Measurements from ENCODE around the gene DIS3L2. TPM values are rescaled to one million over a fixed set of nuclear protein-coding genes. Genes with fewer than 3 reads are reported as not detected.

DIS3L2 gene
- total RNA-seq, 1 experiment from 2014 or later: 28.5 TPM

DNA sequence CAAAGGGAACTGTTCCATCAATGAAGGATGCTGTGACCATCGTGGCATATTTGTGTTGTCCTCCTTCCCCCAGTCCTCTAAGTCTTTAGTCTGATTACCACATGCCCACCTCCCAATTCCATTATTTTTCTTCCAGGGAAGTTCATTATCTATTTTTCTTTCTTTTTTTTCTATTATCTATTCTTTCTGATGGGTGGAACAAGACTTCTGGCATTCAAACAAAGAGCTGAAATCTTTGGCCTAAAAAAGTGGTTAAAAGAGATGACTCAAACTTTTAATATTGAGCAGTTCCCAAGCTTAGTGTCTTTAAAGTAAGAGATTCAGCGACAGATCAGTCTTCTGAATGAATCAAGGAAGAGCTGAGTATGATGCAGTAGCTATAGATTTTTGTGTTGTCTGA, 66.6 kb downstream of the DIS3L2 start:
- H3K27ac Mint-ChIP-seq: no peak overlapping the region
- ChIA-PET POLR2A (no interaction called here), CTCF (interaction anchor here (1.4 kb wide), 1 partner anchor 98 kb away, joined by 7 read pairs; no protein-coding TSS in a partner anchor)
- no peak overlapping the region for H3K4me3 Mint-ChIP-seq
- 0 out of 2 replicates have a peak, but pooled peaks cover 3% of the 10 kb centered on the region for H3K9me3 Mint-ChIP-seq
- DNase-seq (ENCODE audit: low spot score) (no peak), ATAC-seq (no peak)
- H3K36me3 Mint-ChIP-seq: peaks cover 9% of the 10 kb centered on the region
- H3K27me3 Mint-ChIP-seq (ENCODE audit: low read depth): no peaks in the 10 kb centered on the region
- peaks cover 7% of the 10 kb centered on the region for H3K4me1 Mint-ChIP-seq
- TF ChIP-seq ATF1 (CRISPR knock-in tag; IDR thresholded peaks at IDR 0.05) (no peak), TEAD4 (CRISPR knock-in tag; IDR thresholded peaks at IDR 0.05) (no peak), JUN (CRISPR knock-in tag; IDR thresholded peaks at IDR 0.05) (no peak), FOXK1 (CRISPR knock-in tag; IDR thresholded peaks at IDR 0.05) (no peak), SOX15 (CRISPR knock-in tag; IDR thresholded peaks at IDR 0.05) (no peak), ZNF396 (CRISPR knock-in tag; IDR thresholded peaks at IDR 0.05; ENCODE audit: borderline replicate concordance) (no peak)
- TF ChIP-seq, protein P1, sequence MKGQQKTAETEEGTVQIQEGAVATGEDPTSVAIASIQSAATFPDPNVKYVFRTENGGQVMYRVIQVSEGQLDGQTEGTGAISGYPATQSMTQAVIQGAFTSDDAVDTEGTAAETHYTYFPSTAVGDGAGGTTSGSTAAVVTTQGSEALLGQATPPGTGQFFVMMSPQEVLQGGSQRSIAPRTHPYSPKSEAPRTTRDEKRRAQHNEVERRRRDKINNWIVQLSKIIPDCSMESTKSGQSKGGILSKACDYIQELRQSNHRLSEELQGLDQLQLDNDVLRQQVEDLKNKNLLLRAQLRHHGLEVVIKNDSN (CRISPR knock-in tag; IDR thresholded peaks at IDR 0.05): no peak
- TF ChIP-seq, protein P2, sequence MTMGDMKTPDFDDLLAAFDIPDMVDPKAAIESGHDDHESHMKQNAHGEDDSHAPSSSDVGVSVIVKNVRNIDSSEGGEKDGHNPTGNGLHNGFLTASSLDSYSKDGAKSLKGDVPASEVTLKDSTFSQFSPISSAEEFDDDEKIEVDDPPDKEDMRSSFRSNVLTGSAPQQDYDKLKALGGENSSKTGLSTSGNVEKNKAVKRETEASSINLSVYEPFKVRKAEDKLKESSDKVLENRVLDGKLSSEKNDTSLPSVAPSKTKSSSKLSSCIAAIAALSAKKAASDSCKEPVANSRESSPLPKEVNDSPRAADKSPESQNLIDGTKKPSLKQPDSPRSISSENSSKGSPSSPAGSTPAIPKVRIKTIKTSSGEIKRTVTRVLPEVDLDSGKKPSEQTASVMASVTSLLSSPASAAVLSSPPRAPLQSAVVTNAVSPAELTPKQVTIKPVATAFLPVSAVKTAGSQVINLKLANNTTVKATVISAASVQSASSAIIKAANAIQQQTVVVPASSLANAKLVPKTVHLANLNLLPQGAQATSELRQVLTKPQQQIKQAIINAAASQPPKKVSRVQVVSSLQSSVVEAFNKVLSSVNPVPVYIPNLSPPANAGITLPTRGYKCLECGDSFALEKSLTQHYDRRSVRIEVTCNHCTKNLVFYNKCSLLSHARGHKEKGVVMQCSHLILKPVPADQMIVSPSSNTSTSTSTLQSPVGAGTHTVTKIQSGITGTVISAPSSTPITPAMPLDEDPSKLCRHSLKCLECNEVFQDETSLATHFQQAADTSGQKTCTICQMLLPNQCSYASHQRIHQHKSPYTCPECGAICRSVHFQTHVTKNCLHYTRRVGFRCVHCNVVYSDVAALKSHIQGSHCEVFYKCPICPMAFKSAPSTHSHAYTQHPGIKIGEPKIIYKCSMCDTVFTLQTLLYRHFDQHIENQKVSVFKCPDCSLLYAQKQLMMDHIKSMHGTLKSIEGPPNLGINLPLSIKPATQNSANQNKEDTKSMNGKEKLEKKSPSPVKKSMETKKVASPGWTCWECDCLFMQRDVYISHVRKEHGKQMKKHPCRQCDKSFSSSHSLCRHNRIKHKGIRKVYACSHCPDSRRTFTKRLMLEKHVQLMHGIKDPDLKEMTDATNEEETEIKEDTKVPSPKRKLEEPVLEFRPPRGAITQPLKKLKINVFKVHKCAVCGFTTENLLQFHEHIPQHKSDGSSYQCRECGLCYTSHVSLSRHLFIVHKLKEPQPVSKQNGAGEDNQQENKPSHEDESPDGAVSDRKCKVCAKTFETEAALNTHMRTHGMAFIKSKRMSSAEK (CRISPR knock-in tag; IDR thresholded peaks at IDR 0.05; ENCODE audit: borderline replicate concordance): no peak
- TF ChIP-seq, protein P3, sequence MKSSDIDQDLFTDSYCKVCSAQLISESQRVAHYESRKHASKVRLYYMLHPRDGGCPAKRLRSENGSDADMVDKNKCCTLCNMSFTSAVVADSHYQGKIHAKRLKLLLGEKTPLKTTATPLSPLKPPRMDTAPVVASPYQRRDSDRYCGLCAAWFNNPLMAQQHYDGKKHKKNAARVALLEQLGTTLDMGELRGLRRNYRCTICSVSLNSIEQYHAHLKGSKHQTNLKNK (CRISPR knock-in tag; IDR thresholded peaks at IDR 0.05): no peak
- TF ChIP-seq, protein P4, sequence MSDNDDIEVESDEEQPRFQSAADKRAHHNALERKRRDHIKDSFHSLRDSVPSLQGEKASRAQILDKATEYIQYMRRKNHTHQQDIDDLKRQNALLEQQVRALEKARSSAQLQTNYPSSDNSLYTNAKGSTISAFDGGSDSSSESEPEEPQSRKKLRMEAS (CRISPR knock-in tag; IDR thresholded peaks at IDR 0.05): no peak
- TF ChIP-seq, protein P5, sequence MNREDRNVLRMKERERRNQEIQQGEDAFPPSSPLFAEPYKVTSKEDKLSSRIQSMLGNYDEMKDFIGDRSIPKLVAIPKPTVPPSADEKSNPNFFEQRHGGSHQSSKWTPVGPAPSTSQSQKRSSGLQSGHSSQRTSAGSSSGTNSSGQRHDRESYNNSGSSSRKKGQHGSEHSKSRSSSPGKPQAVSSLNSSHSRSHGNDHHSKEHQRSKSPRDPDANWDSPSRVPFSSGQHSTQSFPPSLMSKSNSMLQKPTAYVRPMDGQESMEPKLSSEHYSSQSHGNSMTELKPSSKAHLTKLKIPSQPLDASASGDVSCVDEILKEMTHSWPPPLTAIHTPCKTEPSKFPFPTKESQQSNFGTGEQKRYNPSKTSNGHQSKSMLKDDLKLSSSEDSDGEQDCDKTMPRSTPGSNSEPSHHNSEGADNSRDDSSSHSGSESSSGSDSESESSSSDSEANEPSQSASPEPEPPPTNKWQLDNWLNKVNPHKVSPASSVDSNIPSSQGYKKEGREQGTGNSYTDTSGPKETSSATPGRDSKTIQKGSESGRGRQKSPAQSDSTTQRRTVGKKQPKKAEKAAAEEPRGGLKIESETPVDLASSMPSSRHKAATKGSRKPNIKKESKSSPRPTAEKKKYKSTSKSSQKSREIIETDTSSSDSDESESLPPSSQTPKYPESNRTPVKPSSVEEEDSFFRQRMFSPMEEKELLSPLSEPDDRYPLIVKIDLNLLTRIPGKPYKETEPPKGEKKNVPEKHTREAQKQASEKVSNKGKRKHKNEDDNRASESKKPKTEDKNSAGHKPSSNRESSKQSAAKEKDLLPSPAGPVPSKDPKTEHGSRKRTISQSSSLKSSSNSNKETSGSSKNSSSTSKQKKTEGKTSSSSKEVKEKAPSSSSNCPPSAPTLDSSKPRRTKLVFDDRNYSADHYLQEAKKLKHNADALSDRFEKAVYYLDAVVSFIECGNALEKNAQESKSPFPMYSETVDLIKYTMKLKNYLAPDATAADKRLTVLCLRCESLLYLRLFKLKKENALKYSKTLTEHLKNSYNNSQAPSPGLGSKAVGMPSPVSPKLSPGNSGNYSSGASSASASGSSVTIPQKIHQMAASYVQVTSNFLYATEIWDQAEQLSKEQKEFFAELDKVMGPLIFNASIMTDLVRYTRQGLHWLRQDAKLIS (CRISPR knock-in tag; IDR thresholded peaks at IDR 0.05; ENCODE audit: borderline replicate concordance): no peak
- TF ChIP-seq, protein P6, sequence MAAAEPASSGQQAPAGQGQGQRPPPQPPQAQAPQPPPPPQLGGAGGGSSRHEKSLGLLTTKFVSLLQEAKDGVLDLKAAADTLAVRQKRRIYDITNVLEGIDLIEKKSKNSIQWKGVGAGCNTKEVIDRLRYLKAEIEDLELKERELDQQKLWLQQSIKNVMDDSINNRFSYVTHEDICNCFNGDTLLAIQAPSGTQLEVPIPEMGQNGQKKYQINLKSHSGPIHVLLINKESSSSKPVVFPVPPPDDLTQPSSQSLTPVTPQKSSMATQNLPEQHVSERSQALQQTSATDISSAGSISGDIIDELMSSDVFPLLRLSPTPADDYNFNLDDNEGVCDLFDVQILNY (CRISPR knock-in tag; IDR thresholded peaks at IDR 0.05): no peak
- TF ChIP-seq, protein P7, sequence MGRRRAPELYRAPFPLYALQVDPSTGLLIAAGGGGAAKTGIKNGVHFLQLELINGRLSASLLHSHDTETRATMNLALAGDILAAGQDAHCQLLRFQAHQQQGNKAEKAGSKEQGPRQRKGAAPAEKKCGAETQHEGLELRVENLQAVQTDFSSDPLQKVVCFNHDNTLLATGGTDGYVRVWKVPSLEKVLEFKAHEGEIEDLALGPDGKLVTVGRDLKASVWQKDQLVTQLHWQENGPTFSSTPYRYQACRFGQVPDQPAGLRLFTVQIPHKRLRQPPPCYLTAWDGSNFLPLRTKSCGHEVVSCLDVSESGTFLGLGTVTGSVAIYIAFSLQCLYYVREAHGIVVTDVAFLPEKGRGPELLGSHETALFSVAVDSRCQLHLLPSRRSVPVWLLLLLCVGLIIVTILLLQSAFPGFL (CRISPR knock-in tag; IDR thresholded peaks at IDR 0.05; ENCODE audit: borderline replicate concordance): no peak
- TF ChIP-seq, protein P8, sequence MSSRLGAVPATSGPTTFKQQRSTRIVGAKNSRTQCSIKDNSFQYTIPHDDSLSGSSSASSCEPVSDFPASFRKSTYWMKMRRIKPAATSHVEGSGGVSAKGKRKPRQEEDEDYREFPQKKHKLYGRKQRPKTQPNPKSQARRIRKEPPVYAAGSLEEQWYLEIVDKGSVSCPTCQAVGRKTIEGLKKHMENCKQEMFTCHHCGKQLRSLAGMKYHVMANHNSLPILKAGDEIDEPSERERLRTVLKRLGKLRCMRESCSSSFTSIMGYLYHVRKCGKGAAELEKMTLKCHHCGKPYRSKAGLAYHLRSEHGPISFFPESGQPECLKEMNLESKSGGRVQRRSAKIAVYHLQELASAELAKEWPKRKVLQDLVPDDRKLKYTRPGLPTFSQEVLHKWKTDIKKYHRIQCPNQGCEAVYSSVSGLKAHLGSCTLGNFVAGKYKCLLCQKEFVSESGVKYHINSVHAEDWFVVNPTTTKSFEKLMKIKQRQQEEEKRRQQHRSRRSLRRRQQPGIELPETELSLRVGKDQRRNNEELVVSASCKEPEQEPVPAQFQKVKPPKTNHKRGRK (CRISPR knock-in tag; IDR thresholded peaks at IDR 0.05; ENCODE audit: borderline replicate concordance): no peak
- TF ChIP-seq, protein P9, sequence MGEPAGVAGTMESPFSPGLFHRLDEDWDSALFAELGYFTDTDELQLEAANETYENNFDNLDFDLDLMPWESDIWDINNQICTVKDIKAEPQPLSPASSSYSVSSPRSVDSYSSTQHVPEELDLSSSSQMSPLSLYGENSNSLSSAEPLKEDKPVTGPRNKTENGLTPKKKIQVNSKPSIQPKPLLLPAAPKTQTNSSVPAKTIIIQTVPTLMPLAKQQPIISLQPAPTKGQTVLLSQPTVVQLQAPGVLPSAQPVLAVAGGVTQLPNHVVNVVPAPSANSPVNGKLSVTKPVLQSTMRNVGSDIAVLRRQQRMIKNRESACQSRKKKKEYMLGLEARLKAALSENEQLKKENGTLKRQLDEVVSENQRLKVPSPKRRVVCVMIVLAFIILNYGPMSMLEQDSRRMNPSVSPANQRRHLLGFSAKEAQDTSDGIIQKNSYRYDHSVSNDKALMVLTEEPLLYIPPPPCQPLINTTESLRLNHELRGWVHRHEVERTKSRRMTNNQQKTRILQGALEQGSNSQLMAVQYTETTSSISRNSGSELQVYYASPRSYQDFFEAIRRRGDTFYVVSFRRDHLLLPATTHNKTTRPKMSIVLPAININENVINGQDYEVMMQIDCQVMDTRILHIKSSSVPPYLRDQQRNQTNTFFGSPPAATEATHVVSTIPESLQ (CRISPR knock-in tag; IDR thresholded peaks at IDR 0.05): no peak

Measured in WTC11 (cell line).